Omental fat pad (tissue), 4 donors: ENCODE data around the gene WNT2B. TPM values are rescaled to one million over a fixed set of nuclear protein-coding genes. Genes with fewer than 3 reads are reported as not detected.
A peak's percentile ranks its signal among the peaks of the same experiment; 100 is the strongest.

Source experiments
- ATAC-seq: fragments of 150-250 bp; one replicate; pipeline ENCODE4 v1.9.1; 2016; ENCODE audit warnings: mild to moderate bottlenecking, moderate library complexity; ENCODE audit not compliant: low FRiP score
- DNase-seq: peaks from one replicate; pipeline ENCODE4 v3.0.0-alpha.2; 2019; ENCODE audit warnings: low spot score
- CTCF ChIP-seq, 3 donors: fragments of 450-650 bp; IDR thresholded peaks; one replicate each; pipeline ENCODE4 v1.5.1; 2016 to 2017; ENCODE audit warnings: antibody characterized with exemption in 3 of 3, mild to moderate bottlenecking in 3 of 3, moderate library complexity in 2 of 3
- total RNA-seq, 4 donors: library from RNA; depleted of rRNA; stranded (reverse); fragments of >200 nt; gene quantifications; one replicate each; pipeline ENCODE4 v1.1.0, GENCODE V29; 2016

Gene WNT2B
- total RNA-seq = 10 to 100 TPM in 3 of 4 donors, 1 to 10 TPM in 1; 5.0 to 14.3 (median 11.9) TPM

GRCh38 chr1:112508278-112509004, at the start of gene WNT2B:
TSS of gene WNT2B (plus strand) at chr1:112508965. CDS start at chr1:112509263, 298 bp downstream.
- no peak for TF ChIP-seq CTCF (IDR thresholded peaks at IDR 0.05)
- DNase-seq = no peak
- ATAC-seq = peak; percentile 44

GRCh38 chr1:112460615-112461014, 48.1 kb upstream of the WNT2B start:
- DNase-seq = no peak
- no peak for ATAC-seq
- TF ChIP-seq CTCF (IDR thresholded peaks at IDR 0.05) = no peak

- DNase-seq (no peak), ATAC-seq (no peak)
- TF ChIP-seq CTCF (IDR thresholded peaks at IDR 0.05) = no peak
These were observed 47.4 kb upstream of the WNT2B start for GRCh38 chr1:112461200-112461871.

GRCh38 chr1:112462953-112463279, 45.8 kb upstream of the WNT2B start:
- no peak for DNase-seq
- ATAC-seq = no peak
- no peak for TF ChIP-seq CTCF (IDR thresholded peaks at IDR 0.05)

GRCh38 chr1:112464501-112464900, 44.3 kb upstream of the WNT2B start:
- TF ChIP-seq CTCF (IDR thresholded peaks at IDR 0.05) = no peak
- DNase-seq = no peak
- ATAC-seq = no peak

GRCh38 chr1:112465122-112465521, 43.6 kb upstream of the WNT2B start:
- DNase-seq = no peak
- no peak for ATAC-seq
- no peak for TF ChIP-seq CTCF (IDR thresholded peaks at IDR 0.05)
